Cerebellar cortex (tissue), 1 donor: ENCODE measurements around the gene RBM23.

ENCODE experiments used
- DNase-seq: peaks from one replicate; pipeline ENCODE4 v3.0.0-alpha.2; 2015; ENCODE audit warnings: low spot score

The RBM23 gene

DNA sequence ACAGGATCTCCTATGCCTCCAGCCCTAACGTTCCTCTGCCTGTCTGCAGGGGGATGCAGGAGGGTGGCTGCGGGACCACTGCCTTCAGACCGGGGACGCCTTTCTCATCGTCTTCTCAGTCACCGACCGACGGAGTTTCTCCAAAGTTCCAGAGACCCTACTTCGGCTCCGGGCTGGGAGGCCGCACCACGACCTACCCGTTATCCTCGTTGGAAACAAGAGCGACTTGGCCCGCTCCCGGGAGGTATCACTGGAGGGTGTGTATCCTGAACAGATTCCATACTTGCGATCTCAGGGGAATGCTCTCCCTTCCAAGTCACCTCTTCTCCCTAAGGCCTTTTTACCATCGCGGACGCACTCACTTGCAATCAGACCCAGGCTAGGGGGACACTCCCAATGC lies 33.0 kb downstream of the RBM23 start:
- DNase-seq: no peak

DNA sequence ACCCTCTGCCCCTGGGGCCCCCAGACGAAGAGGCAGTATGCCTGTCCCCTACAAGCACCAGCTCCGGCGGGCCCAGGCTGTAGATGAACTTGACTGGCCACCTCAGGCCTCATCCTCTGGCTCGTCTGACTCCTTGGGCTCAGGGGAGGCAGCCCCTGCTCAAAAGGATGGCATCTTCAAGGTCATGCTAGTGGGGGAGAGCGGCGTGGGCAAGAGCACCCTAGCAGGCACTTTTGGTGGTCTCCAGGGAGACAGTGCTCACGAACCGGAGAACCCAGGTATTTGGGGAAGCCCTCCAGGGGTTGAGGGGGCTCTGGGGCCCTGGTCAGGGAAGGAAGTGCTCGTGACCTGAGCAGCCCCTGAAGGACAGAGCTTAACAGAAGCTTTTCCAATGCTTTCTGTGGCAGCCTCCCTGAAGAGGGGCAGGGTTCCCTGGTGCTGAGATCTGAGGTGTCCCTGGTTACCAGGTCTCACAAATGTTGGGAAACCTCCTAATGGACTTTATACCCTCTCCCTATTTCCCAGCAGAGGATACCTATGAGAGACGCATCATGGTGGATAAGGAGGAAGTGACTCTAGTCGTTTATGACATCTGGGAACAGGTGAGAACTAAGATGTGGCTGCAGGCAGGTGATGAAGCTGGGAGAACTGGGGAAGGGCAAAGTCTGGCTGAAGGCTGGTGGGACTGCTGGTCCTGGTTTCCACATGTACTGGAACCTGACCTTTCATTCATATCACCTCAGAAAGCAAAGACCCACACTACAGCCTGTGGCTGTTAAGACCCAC lies 34.0 kb downstream of the RBM23 start:
- DNase-seq: no peak

DNA sequence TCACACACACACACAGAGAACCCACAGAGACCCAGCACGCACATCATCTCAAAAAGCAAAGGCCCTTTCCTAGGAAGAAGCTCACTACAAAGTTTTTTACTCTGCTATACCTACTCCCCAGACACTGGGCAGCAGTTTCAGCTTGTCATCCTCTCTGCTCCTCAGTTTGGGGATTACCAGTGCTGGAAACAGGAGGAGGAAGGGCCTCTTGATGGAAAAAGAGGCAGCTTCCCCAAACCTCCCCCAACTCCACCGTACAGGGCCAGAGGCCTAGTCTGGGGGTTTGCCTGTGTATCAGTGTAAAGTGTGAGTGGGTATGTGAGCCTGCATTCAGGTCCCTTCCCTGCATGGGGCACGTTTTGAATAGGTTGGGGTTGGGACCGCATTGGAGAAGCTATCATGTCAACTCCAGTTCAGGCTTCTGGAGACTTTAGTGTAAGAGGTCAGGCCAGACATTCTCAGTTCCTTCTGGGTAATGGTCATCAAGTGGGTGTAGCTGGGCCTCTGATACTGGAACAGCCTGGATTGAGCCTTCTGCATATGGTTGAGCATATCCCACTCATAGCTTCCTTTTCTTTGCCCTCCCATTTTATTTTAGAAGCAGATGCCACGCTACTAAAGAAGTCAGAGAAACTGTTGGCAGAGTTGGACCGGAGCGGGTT lies 34.7 kb downstream of the RBM23 start:
- DNase-seq: no peak

DNA sequence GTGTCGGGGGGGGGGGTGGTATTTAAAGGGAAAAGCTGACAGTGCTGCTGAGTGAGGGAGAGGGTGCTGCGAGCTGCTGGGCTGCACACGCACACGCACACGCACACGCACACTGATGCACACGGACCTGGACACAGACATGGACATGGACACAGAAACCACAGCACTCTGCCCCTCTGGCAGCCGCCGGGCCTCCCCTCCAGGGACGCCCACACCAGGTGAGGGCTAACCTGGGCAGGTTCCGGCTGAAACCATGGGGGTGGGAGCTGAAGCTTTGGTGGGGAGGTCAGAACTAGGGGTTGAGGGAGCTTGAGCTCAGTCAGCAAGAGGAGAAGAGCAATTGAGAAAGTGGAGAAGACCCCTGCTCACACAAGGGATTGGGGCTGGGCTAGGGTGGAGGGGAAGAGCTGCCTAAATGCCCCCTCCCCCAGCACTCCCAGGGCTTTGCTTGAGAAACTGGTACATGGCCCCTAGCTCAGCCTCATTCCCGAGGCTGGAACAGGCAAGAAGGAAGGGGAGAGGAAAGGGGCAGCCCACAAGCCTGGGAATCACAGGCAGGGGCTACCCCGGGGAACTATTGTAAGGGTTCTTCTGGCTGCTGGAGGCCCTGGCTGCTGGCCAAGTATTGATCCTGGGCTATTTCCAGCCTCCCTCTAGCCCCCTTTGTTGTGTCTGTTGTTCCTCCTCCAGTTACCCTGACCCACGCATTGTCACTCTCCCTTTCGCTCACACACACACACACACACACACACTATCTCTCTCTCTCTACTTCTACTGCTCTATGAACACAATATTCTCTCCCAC lies 35.6 kb downstream of the RBM23 start, which contains the start of gene REM2:
TSS of gene REM2 (plus strand) at position 50 of the 804 bp plus-strand sequence. CDS start at position 116, 66 bp downstream.
- DNase-seq: peak; percentile 25

DNA sequence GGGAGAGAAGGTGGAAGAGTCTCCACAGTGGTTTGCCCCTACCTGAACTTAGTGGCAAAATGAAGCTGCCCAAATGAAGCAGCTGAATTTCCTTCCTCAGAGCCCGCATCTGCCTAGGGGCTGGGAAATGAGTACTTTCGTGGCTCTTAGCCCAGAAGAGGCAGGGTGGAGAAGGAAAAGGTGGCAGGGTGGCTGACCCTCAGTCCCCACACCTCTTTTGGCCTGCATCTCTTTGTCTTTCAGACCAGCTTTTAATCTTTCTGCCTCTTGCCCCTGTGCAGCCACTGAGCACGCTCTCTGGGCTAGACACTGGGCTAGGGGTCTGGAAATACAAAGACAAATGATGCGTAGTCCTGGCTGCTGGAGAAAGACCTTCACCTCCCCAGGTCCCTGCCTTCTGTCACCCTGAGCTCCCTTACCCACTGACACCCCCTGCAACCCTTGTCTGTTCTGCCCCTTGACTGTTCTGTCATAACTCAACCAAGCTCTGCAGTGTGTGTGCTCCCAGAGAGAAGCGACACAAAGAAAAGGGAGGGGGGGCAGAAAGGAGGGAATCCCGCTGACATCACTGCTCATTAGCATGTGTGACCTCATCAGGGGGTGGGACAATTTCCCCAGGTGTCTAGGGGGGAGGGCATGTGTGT lies 36.3 kb downstream of the RBM23 start:
- peak; percentile 85 for DNase-seq

DNA sequence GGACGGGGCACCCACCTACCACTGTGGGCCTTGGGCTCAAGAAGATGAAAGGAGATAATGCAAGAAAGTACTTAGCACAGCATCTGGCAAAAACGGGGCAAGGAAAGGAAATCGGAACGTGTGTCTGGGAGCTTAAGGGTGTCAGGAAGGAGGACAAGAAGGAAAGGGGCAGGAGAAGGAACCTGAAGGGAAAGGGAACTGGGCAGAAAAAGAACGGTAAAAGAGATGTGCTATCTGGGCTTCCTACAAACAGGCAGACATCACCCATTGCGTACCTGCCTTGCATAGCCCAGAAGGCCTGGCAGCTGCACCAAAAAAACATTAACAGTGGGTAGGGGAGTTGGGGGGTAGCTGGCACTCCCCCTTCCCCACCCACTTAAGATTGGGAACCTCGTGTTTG lies 36.9 kb downstream of the RBM23 start:
- DNase-seq: no peak

DNA sequence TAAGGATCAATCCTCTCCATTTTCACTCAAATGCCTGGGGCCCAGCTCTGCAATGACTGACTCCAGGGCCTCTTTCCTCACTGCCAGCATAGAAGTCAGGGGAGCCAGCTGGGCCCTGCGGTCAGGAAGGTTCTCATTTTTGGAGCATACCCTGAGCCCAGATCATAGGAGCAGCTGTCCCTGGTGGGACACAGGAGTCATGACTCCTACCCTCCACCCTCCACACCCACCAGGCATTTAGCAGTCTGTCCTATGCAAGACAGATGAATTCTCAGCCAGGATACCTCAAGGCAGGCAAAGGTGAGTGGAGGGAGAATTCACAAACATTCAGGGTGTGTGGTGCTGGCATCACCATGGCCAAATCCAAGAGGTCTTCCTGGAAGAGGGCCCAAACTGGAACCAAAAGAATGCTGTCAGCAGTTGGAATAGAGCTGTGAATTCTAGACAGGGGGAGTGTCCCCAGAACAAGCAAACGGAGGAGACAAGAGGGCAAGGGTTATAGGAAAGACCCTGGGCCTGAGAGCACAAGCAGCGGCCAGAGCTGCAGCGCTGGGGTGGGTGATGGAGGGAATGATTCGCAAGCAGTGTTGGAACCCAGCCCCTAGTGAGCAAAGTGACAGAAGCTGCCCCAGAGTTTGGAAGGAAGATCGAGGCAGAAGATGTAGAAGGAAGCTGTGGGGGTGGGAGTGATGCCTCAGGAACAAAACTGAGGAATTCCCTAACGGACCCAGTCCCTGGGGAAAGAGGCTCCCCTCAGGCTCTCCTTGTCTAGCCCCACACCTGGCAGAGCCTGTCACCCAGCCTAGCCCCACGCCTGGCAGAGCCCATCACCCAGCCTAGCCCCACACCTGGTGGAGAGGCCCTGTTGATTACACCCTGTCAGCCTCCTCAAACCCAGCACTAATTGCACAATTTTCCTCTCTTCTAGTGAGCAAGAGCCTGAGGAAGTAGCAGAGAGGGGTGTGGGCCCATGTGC lies 40.4 kb downstream of the RBM23 start:
- DNase-seq: no peak

DNA sequence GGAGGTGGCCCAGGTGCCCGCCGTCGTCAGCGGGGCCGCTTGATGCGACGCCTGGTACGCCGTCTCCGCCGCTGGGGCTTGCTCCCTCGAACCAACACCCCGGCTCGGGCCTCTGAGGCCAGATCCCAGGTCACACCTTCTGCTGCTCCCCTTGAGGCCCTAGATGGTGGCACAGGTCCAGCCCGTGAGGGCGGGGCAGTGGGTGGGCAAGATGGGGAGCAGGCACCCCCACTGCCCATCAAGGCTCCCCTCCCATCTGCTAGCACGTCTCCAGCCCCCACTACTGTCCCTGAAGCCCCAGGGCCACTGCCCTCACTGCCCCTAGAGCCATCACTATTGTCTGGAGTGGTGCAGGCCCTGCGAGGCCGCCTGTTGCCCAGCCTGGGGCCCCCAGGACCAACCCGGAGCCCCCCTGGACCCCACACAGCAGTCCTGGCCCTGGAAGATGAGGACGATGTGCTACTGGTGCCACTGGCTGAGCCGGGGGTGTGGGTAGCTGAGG lies 41.9 kb downstream of the RBM23 start:
- DNase-seq: no peak

DNA sequence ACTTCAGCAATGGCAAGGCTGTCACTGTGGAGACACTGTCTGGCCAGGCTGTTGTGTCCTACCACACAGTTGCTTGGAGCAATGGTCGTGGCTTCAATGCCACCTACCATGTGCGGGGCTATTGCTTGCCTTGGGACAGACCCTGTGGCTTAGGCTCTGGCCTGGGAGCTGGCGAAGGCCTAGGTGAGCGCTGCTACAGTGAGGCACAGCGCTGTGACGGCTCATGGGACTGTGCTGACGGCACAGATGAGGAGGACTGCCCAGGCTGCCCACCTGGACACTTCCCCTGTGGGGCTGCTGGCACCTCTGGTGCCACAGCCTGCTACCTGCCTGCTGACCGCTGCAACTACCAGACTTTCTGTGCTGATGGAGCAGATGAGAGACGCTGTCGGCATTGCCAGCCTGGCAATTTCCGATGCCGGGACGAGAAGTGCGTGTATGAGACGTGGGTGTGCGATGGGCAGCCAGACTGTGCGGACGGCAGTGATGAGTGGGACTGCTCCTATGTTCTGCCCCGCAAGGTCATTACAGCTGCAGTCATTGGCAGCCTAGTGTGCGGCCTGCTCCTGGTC lies 43.1 kb downstream of the RBM23 start:
- no peak for DNase-seq

DNA sequence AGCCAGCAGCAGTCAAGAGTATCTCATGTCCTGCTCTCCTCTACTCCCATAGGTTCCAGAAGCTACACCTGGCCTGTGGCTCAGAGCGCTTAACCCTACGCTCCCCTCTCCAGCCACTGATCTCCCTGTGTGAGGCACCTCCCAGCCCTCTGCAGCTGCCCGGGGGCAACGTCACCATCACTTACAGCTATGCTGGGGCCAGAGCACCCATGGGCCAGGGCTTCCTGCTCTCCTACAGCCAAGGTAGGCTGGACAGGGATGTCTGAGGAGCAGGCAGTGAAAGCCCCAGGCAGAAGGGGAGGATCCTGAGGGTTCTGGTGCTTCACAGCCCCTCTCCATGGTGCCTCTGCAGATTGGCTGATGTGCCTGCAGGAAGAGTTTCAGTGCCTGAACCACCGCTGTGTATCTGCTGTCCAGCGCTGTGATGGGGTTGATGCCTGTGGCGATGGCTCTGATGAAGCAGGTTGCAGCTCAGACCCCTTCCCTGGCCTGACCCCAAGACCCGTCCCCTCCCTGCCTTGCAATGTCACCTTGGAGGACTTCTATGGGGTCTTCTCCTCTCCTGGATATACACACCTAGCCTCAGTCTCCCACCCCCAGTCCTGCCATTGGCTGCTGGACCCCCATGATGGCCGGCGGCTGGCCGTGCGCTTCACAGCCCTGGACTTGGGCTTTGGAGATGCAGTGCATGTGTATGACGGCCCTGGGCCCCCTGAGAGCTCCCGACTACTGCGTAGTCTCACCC lies 43.8 kb downstream of the RBM23 start:
- DNase-seq: no peak

DNA sequence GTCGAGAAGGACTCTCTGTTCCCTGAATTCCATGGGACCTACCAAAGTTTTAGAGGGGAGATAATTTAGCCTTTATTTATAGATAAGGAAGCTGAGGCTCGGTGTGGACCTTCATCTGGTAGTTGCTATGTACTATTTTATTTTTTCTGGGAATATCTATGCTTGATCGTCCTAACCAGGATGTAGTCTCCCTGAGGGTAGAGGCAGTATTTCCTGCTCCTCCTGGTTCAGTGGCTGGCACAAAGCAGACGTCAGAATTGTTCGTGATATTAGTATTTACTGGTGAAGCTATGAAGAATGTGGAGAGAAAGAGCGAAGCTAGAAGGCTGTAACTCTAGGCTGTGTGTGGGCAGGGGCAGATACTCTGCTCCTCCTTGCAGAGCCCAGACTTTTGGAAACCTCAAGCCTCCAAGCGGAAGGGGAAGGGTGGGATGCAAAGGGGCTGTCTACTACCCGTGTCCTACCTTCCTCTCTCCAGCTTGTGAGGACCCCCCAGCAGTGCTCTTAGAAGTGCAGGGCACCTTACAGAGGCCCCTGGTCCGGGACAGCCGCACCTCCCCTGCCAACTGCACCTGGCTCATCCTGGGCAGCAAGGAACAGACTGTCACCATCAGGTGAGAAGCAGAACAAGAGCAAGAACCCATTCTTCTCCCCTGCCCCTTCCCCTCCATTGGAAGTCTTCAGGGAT lies 46.0 kb downstream of the RBM23 start:
- DNase-seq: no peak

DNA sequence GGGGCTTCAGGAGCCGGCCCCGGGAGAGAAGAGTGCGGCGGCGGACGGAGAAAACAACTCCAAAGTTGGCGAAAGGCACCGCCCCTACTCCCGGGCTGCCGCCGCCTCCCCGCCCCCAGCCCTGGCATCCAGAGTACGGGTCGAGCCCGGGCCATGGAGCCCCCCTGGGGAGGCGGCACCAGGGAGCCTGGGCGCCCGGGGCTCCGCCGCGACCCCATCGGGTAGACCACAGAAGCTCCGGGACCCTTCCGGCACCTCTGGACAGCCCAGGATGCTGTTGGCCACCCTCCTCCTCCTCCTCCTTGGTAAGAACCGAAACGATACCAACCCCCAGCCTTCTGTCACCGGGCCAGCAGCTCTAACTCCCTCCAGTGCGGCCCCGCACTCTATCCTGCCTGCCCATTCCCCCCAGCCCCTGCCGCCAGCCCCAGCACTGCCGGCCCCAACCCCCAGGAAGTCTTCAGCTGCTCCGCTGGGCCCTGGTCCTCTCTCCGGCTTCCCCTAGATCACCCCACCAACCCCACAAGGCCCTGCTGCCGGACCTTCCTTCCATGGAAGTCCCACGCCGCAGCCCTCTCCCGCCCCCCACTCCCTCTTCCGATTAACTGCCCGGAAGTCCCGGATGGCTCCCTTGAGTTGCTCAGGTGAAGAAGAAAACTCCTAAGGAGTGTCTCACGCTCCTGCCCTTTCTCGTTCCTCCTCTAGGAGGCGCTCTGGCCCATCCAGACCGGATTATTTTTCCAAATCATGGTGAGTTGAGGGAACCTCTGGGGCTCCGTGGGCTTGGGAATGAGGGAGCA lies 46.7 kb downstream of the RBM23 start:
- peak; percentile 85 for DNase-seq

DNA sequence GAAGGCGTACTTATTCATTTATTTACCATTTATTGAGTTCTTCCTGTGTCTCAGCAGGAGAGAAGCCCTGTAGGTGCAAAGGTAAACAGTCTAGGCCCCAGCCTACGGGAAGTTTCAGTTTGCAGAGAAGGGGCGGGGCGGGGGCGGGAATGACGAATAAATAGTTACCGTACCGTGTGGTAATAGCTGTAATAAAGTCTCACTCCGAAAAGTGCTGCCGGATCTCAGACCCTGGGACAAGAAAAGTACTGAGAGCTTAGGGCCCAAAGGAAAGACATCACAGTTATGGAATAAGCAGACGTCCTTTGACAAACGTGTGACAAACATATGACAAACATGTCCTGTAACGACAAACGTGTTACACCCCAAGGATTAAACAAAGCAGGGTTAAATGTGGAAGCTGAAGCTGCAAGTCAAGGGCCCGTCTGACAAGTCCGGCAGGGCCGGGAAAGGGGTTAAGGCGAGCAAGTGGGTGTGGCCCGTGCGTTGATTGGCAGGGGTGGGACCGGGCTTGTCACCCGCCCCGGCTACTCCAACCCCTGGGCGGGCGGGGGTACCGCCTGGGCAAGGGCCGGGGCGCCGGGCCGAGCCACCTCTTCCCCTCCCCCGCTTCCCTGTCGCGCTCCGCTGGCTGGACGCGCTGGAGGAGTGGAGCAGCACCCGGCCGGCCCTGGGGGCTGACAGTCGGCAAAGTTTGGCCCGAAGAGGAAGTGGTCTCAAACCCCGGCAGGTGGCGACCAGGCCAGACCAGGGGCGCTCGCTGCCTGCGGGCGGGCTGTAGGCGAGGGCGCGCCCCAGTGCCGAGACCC lies 47.5 kb downstream of the RBM23 start, which contains the start of gene LRP10:
TSS of gene LRP10 (plus strand) at position 517 of the 809 bp plus-strand sequence. CDS start 564 bp downstream, outside the sequence.
- DNase-seq: peak; percentile 87

DNA sequence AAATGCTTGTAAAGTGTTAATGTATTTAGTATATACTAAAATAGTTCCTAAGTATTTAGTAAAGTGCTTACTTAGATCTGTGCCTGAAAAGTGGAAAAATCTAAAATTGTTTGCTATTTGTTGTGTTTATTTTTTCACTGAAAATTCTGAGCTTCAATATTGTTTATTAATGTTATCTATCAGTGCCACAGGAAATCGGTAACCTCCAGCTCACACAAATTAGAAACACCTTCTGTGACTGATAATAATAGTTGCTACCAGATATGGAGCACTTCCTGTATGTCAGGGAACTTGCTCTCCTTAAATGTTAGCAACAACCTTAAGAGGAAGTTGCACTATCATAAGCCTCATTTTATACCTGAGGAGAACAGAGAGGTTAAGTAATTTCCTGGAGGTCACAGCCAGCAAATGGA lies 48.1 kb downstream of the RBM23 start:
- DNase-seq: no peak

DNA sequence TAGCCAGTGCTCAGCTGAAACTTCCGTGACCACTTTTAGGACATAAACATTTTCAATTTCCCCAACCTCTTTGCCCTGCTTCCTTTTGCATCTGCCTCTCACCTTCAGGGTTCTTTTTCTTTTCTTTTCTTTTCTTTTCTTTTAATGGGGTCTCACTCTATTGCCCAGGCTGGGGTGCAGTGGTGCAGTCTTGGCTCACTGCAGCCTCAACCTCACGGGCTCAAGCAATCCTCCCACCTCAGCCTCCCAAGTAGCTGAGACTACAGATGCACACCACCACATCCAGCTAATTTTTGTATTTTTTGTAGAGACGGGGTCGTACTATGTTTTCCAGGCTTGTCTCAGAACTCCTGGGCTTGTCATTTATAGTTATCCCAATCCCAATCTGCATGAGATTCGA lies 52.1 kb downstream of the RBM23 start:
- no peak for DNase-seq

DNA sequence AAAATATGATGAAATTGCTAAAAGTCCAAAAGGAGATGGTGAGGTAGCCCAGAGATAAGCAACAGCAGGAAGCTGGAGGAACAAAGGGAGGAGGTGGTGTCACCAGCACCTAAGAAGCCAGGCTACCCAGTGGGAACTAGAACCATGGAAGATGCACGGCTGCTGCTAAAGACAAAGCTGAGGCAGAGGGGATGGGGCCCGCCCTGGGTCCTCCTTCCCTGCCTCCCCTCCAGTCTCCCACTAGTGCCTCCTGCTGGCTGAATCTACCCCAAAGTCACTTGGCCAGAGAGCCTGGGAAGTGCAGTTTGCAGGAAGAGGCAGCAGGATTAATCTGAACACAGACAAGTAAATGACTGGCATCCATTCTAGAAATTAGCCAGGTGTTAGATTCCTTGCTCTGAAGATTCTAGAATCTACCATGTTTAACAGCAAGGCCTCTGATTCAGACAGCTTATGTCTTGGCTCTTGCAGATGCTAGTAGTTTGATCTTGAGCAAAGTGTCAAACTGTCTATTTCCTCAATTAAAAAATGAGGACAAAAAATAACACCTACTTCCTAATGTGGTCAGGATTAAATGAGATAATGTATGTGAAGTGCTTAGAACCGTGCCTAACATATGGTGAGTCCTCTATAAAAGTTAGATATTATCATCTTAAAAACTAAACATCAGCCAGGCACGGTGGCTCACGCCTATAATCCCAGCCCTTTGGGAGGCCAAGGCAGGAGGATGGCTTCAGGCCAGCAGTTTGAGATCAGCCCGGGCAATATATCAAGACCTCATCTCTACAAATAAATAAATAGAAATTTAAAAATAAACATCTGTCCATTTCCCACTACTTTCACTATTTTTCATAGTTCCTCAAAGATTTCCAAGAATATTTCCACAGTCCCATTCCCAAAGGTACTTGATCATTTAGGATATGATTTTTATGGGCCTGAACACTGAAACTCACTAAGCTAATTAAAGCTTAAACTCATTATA lies 53.2 kb downstream of the RBM23 start:
- DNase-seq: no peak
